Endodermal cell (in vitro differentiated cells): Measurements from ENCODE around the gene CYP2R1. TPM values are rescaled to one million over a fixed set of nuclear protein-coding genes. Genes with fewer than 3 reads are reported as not detected.

ENCODE experiments used
- DNase-seq: peaks from one replicate; pipeline ENCODE4 v3.0.0-alpha.2; 2017
- H3K27ac ChIP-seq: 2 replicates; pipeline ENCODE4 v1.5.1; 2013; ENCODE audit warnings: mild to moderate bottlenecking, low read depth, low read length, moderate library complexity
- H3K27me3 ChIP-seq: 2 replicates; pipeline ENCODE4 v1.6.1; 2013; ENCODE audit warnings: mild to moderate bottlenecking, low read length, moderate library complexity; ENCODE audit not compliant: insufficient read depth, control insufficient read depth, poor library complexity, severe bottlenecking
- H3K36me3 ChIP-seq: 2 replicates; pipeline ENCODE4 v1.7.0; 2013; ENCODE audit warnings: mild to moderate bottlenecking, low read length, moderate library complexity; ENCODE audit not compliant: control insufficient read depth, insufficient read depth
- H3K4me1 ChIP-seq: one replicate; pipeline ENCODE4 v1.7.0; 2013; ENCODE audit warnings: low read length; ENCODE audit not compliant: control insufficient read depth, insufficient read depth
- H3K4me3 ChIP-seq: 2 replicates; pipeline ENCODE4 v1.5.1; 2013; ENCODE audit warnings: mild to moderate bottlenecking, low read length, moderate library complexity
- H3K9ac ChIP-seq: 2 replicates; pipeline ENCODE4 v1.6.1; 2013; ENCODE audit warnings: mild to moderate bottlenecking, low read length, moderate library complexity; ENCODE audit not compliant: poor library complexity, severe bottlenecking; ENCODE audit errors: extremely low read depth
- H3K9me3 ChIP-seq: 2 replicates; pipeline ENCODE4 v1.6.1; 2013; ENCODE audit warnings: mild to moderate bottlenecking, low read length, moderate library complexity; ENCODE audit not compliant: control insufficient read depth
- H3K27ac Mint-ChIP-seq: 2 replicates; pipeline ENCODE4 v1.8.0; 2020; ENCODE audit warnings: mixed read lengths
- H3K27me3 Mint-ChIP-seq: 2 replicates; pipeline ENCODE4 v1.8.0; 2021; ENCODE audit warnings: mild to moderate bottlenecking, mixed read lengths; ENCODE audit not compliant: insufficient read depth
- H3K36me3 Mint-ChIP-seq: 2 replicates; pipeline ENCODE4 v1.8.0; 2020; ENCODE audit warnings: low read depth, mixed read lengths
- H3K4me1 Mint-ChIP-seq: 2 replicates; pipeline ENCODE4 v1.8.0; 2020; ENCODE audit warnings: mixed read lengths
- H3K4me3 Mint-ChIP-seq: 2 replicates; pipeline ENCODE4 v1.8.0; 2020; ENCODE audit warnings: mild to moderate bottlenecking, moderate library complexity, mixed read lengths
- H3K9me3 Mint-ChIP-seq: 2 replicates; pipeline ENCODE4 v1.8.0; 2020; ENCODE audit warnings: mild to moderate bottlenecking, mixed read lengths
- WGBS, 2 experiments: methylation state at CpG; one replicate each; pipeline versions ENCODE4 v1.1.5 to v1.1.7; 2013; ENCODE audit warnings: missing lambda C conversion rate in 2 of 2, mixed read lengths in 1 of 2; ENCODE audit not compliant: insufficient coverage in 1 of 2, insufficient read length in 1 of 2; 5-methylcytosine and 5-hydroxymethylcytosine counted together
- total RNA-seq, 2 donors: library from RNA; stranded (reverse); fragmentation: NEBNext Ultra II Directional in 1 of 2; extraction: Animal tissue kit (Norgen Biotek cat#: 25700) in 1 of 2; gene quantifications; 2 replicates in 1 of 2; 3 replicates in 1 of 2; pipeline ENCODE4 v1.2.1, GENCODE V29; 2021
- TF ChIP-seq, protein P1 (sequence below): fragments of 200-600 bp; sonication (generic); conservative IDR thresholded peaks from 2 replicates; pipeline ENCODE4 v1.5.0; 2021; ENCODE audit warnings: antibody characterized with exemption, mild to moderate bottlenecking

The CYP2R1 gene
- total RNA-seq, 2 donors from 2014 or later = 10.4 to 12.4 TPM

GRCh38 chr11:14894657-14895598 is 2.9 kb upstream of the CYP2R1 start:
- peaks cover 24% of the 10 kb centered on the region for H3K27me3 Mint-ChIP-seq
- peaks cover 5% of the 10 kb centered on the region for H3K4me1 Mint-ChIP-seq
- H3K4me3 Mint-ChIP-seq = no peak overlapping the region
- no peak for DNase-seq
- no peak overlapping the region for H3K4me3 ChIP-seq
- peaks cover 4% of the 10 kb centered on the region for H3K36me3 Mint-ChIP-seq
- H3K27ac ChIP-seq = no peak overlapping the region
- H3K9ac ChIP-seq = no peak overlapping the region
- TF ChIP-seq, protein P1, sequence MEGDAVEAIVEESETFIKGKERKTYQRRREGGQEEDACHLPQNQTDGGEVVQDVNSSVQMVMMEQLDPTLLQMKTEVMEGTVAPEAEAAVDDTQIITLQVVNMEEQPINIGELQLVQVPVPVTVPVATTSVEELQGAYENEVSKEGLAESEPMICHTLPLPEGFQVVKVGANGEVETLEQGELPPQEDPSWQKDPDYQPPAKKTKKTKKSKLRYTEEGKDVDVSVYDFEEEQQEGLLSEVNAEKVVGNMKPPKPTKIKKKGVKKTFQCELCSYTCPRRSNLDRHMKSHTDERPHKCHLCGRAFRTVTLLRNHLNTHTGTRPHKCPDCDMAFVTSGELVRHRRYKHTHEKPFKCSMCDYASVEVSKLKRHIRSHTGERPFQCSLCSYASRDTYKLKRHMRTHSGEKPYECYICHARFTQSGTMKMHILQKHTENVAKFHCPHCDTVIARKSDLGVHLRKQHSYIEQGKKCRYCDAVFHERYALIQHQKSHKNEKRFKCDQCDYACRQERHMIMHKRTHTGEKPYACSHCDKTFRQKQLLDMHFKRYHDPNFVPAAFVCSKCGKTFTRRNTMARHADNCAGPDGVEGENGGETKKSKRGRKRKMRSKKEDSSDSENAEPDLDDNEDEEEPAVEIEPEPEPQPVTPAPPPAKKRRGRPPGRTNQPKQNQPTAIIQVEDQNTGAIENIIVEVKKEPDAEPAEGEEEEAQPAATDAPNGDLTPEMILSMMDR = no peak
- 84 to 93% methylated on average over 4 to 5 of the region's 5 CpGs for WGBS, 2 experiments
- H3K36me3 ChIP-seq = no peaks in the 10 kb centered on the region
- peaks cover 13% of the 10 kb centered on the region for H3K9me3 ChIP-seq
- peaks cover 14% of the 10 kb centered on the region for H3K9me3 Mint-ChIP-seq
- H3K4me1 ChIP-seq = no peaks in the 10 kb centered on the region
- H3K27ac Mint-ChIP-seq = no peak overlapping the region
- no peaks in the 10 kb centered on the region for H3K27me3 ChIP-seq

- H3K36me3 Mint-ChIP-seq = peaks cover 4% of the 10 kb centered on the region
- H3K4me3 Mint-ChIP-seq = peak overlapping the region; percentile 79
- Histone ChIP-seq H3K9me3 (peaks cover 13% of the 10 kb centered on the region), H3K9ac (no peak overlapping the region), H3K4me3 (peak overlapping the region; percentile 87), H3K27ac (no peak overlapping the region), H3K27me3 (peaks cover 6% of the 10 kb centered on the region), H3K36me3 (no peaks in the 10 kb centered on the region), H3K4me1 (no peaks in the 10 kb centered on the region)
- H3K9me3 Mint-ChIP-seq = peaks cover 14% of the 10 kb centered on the region
- no peak overlapping the region for H3K27ac Mint-ChIP-seq
- TF ChIP-seq, protein P1 = no peak
- peaks cover 5% of the 10 kb centered on the region for H3K4me1 Mint-ChIP-seq
- no peak for DNase-seq
- WGBS, 2 experiments = 90 to 100% methylated on average over 2 of the region's 2 CpGs
- H3K27me3 Mint-ChIP-seq = peaks cover 42% of the 10 kb centered on the region
These were observed 546 bp upstream of the CYP2R1 start for GRCh38 chr11:14892577-14892976.

DNA sequence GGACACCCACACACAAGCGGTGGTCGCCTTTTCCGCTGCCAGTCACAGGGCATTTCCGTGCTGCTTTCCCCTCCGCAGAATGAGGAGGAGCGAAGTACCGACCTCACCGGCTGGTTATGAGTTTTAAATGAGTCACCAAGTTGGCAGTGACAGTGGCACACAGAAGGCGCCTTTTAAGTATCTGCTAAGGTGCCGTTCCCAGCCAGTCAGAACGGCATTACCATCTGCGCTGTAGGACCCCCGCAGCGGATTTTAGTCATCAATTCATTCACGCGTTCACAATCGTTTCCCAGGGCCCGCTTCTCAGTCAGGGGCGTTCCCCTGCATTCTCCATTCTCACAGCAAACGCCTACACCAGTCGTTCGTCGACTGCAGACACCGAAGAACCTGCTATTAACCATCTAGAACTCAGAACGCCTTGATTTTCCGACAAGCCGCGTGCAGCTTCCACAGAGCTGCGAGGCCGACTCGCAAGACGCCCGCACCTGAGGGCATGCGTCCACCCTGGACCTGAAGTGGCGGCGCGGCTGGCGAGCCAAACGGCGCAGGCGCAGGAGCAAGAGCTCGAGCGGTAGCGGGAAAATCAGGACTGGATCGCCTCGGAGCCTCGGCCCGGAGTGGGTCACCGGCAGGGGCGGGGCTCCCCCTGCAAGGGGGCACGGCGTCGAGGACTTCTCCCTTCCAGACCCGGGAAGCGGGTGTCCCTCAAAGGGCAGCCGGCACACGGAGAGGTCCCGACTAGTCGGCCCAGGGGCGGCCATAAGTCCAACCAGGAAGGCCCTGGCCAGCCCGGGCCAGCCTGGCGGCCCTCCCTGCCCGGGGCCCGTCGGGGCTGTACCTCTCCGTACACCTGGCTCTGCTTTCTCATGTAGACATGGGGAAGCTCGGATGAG is 642 bp downstream of the CYP2R1 start:
- H3K36me3 ChIP-seq = no peaks in the 10 kb centered on the region
- peak overlapping the region; percentile 48 for H3K9ac ChIP-seq
- H3K4me1 ChIP-seq = no peaks in the 10 kb centered on the region
- peaks cover 13% of the 10 kb centered on the region for H3K4me1 Mint-ChIP-seq
- H3K27me3 ChIP-seq = peaks cover 6% of the 10 kb centered on the region
- H3K9me3 Mint-ChIP-seq = peaks cover 14% of the 10 kb centered on the region
- H3K4me3 Mint-ChIP-seq = peak overlapping the region; percentile 79
- peak overlapping the region; percentile 90 for H3K27ac Mint-ChIP-seq
- H3K27ac ChIP-seq = peak overlapping the region; percentile 31
- H3K9me3 ChIP-seq = peaks cover 13% of the 10 kb centered on the region
- 2 to 3% methylated on average over 47 to 67 of the region's 67 CpGs for WGBS, 2 experiments
- H3K27me3 Mint-ChIP-seq = peaks cover 45% of the 10 kb centered on the region
- TF ChIP-seq, protein P1 = no peak
- peak overlapping the region; percentile 87 for H3K4me3 ChIP-seq
- peak; percentile 96 for DNase-seq
- peaks cover 4% of the 10 kb centered on the region for H3K36me3 Mint-ChIP-seq
